IMR-90 (cell line): ENCODE results near the gene FN3KRP. TPM values are rescaled to one million over a fixed set of nuclear protein-coding genes. Genes with fewer than 3 reads are reported as not detected.

Source experiments
- ATAC-seq: fragments of 200-7000 bp; cut with Tn5 transposase; 2 replicates; pipeline ENCODE4 v1.9.1; 2020; ENCODE audit warnings: low read depth, mild to moderate bottlenecking, moderate library complexity
- BruUV-seq: library from RNA; stranded (reverse); fragments of 400-500 nt; replicated peaks from 2 replicates; lab custom pipeline; 2021; lab: Mats Ljungman, UMichigan
- CTCF ChIA-PET: fragments of 300-600 bp; formaldehyde crosslinking; extraction: SDS; loops from one replicate; lab custom pipeline; 2021; ENCODE audit warnings: antibody characterized with exemption; lab: Yijun Ruan, JAX
- POLR2A ChIA-PET: fragments of 300-600 bp; sonication (Branson Sonifier 250); formaldehyde crosslinking; loops from one replicate; lab custom pipeline; 2022; ENCODE audit warnings: antibody characterized with exemption; ENCODE audit not compliant: unreplicated experiment; lab: Charles Lee
- DNase-seq: peaks from one replicate; pipeline ENCODE4 v3.0.0; 2013
- H2AFZ ChIP-seq: replicated peaks from 2 replicates; pipeline ENCODE3; 2013; ENCODE audit warnings: low read length, mild to moderate bottlenecking; ENCODE audit not compliant: poor library complexity
- H2AK5ac ChIP-seq: 2 replicates; pipeline ENCODE4 v1.6.1; 2013; ENCODE audit warnings: low read depth, low read length, inconsistent platforms
- H2AK9ac ChIP-seq: replicated peaks from 2 replicates; pipeline ENCODE3; 2013; ENCODE audit warnings: mild to moderate bottlenecking, low read depth, low read length, moderate library complexity; ENCODE audit not compliant: poor library complexity
- H2BK120ac ChIP-seq: 2 replicates; pipeline ENCODE4 v1.6.1; 2013; ENCODE audit warnings: low read depth, low read length, inconsistent platforms
- H2BK15ac ChIP-seq: 3 replicates; pipeline ENCODE4 v1.6.1; 2013; ENCODE audit warnings: low read depth, low read length, inconsistent platforms
- H2BK20ac ChIP-seq: 2 replicates; pipeline ENCODE4 v1.6.1; 2013; ENCODE audit warnings: low read depth, mild to moderate bottlenecking, inconsistent platforms, low read length, moderate library complexity
- H2BK5ac ChIP-seq: 2 replicates; pipeline ENCODE4 v1.6.1; 2013; ENCODE audit warnings: mild to moderate bottlenecking, low read depth, low read length, inconsistent platforms; ENCODE audit not compliant: poor library complexity, severe bottlenecking
- H3K14ac ChIP-seq: replicated peaks from 2 replicates; pipeline ENCODE4 v1.6.1; 2013; ENCODE audit warnings: low read depth, low read length, inconsistent platforms
- H3K18ac ChIP-seq: 2 replicates; pipeline ENCODE4 v1.6.1; 2013; ENCODE audit warnings: low read depth, low read length, control low read depth
- H3K23ac ChIP-seq: 2 replicates; pipeline ENCODE4 v1.6.1; 2013; ENCODE audit warnings: low read depth, low read length, inconsistent platforms
- H3K27ac ChIP-seq: 2 replicates; pipeline ENCODE4 v1.5.1; 2013; ENCODE audit warnings: mild to moderate bottlenecking, control low read depth, low read length; ENCODE audit not compliant: insufficient read depth
- H3K27me3 ChIP-seq: 2 replicates; pipeline ENCODE4 v1.6.1; 2013; ENCODE audit warnings: low read length; ENCODE audit not compliant: control insufficient read depth, insufficient read depth
- H3K36me3 ChIP-seq: 2 replicates; pipeline ENCODE4 v1.6.1; 2013; ENCODE audit warnings: low read length, mixed read lengths; ENCODE audit not compliant: control insufficient read depth, insufficient read depth
- H3K4ac ChIP-seq: 2 replicates; pipeline ENCODE4 v1.6.1; 2013; ENCODE audit warnings: low read depth, low read length, inconsistent platforms
- H3K4me1 ChIP-seq: 2 replicates; pipeline ENCODE4 v1.6.1; 2013; ENCODE audit warnings: low read length, mixed read lengths; ENCODE audit not compliant: control insufficient read depth, insufficient read depth
- H3K4me2 ChIP-seq: 2 replicates; pipeline ENCODE4 v1.6.1; 2013; ENCODE audit warnings: low read depth, mild to moderate bottlenecking, control low read depth, low read length, moderate library complexity
- H3K4me3 ChIP-seq: 2 replicates; pipeline ENCODE4 v1.5.1; 2013; ENCODE audit warnings: low read depth, mild to moderate bottlenecking, control low read depth, low read length, moderate library complexity; ENCODE audit not compliant: insufficient read depth
- H3K56ac ChIP-seq: 2 replicates; pipeline ENCODE4 v1.6.1; 2013; ENCODE audit warnings: low read length, inconsistent platforms; ENCODE audit not compliant: insufficient read depth; ENCODE audit errors: extremely low read depth
- H3K79me1 ChIP-seq, 2 experiments: 2 replicates each; pipeline ENCODE4 v1.6.1; 2013; ENCODE audit warnings: low read length in 2 of 2, inconsistent platforms in 1 of 2, low read depth in 1 of 2
- H3K9ac ChIP-seq: 2 replicates; pipeline ENCODE4 v1.6.1; 2013; ENCODE audit warnings: low read depth, low read length, control low read depth
- H3K9me1 ChIP-seq: 2 replicates; pipeline ENCODE4 v1.6.1; 2013; ENCODE audit warnings: low read length, inconsistent platforms; ENCODE audit not compliant: insufficient read depth
- H3K9me3 ChIP-seq: 2 replicates; pipeline ENCODE4 v1.6.1; 2013; ENCODE audit warnings: low read length; ENCODE audit not compliant: control insufficient read depth, insufficient read depth
- H4K20me1 ChIP-seq: 2 replicates; pipeline ENCODE4 v1.6.1; 2013; ENCODE audit warnings: low read length, inconsistent platforms; ENCODE audit not compliant: insufficient read depth
- H4K5ac ChIP-seq: 2 replicates; pipeline ENCODE4 v1.6.1; 2013; ENCODE audit warnings: mild to moderate bottlenecking, low read depth, low read length, control low read depth
- H4K8ac ChIP-seq, 2 experiments: 2 replicates each; pipeline ENCODE4 v1.6.1; 2013; ENCODE audit warnings: low read depth in 2 of 2, low read length in 2 of 2, control low read depth in 1 of 2, inconsistent platforms in 1 of 2
- H4K91ac ChIP-seq: 2 replicates; pipeline ENCODE4 v1.6.1; 2013; ENCODE audit warnings: low read depth, low read length, inconsistent platforms; ENCODE audit not compliant: insufficient read depth
- BHLHE40 ChIP-seq: fragments of 150-350 bp; IDR thresholded peaks from 2 replicates; pipeline ENCODE4 v1.6.1; 2016; ENCODE audit warnings: mild to moderate bottlenecking, low read depth, low read length
- CTCF ChIP-seq: conservative IDR thresholded peaks from 2 replicates; pipeline ENCODE4 v1.5.1; 2012; ENCODE audit warnings: mild to moderate bottlenecking, low read depth, low read length, improper control_type of control experiment
- FOS ChIP-seq: fragments of 150-350 bp; IDR thresholded peaks from 2 replicates; pipeline ENCODE4 v1.6.1; 2016; ENCODE audit warnings: low read depth, low read length
- MAFK ChIP-seq: IDR thresholded peaks from 2 replicates; pipeline ENCODE4 v1.6.1; 2012; ENCODE audit warnings: low read depth, low read length, improper control_type of control experiment
- MXI1 ChIP-seq: IDR thresholded peaks from 2 replicates; pipeline ENCODE4 v1.6.1; 2012; ENCODE audit warnings: low read depth, mild to moderate bottlenecking, low read length, moderate library complexity, borderline replicate concordance
- NFE2L2 ChIP-seq: fragments of 150-350 bp; IDR thresholded peaks from 2 replicates; pipeline ENCODE4 v1.6.1; 2016; ENCODE audit warnings: low read depth, mild to moderate bottlenecking, low read length
- RAD21 ChIP-seq: IDR thresholded peaks from 2 replicates; pipeline ENCODE4 v1.6.1; 2012; ENCODE audit warnings: low read length, improper control_type of control experiment
- RCOR1 ChIP-seq: IDR thresholded peaks from 2 replicates; pipeline ENCODE4 v1.6.1; 2012; ENCODE audit warnings: mild to moderate bottlenecking, low read length, improper control_type of control experiment; ENCODE audit not compliant: insufficient replicate concordance
- SMC3 ChIP-seq: fragments of 150-350 bp; IDR thresholded peaks from 2 replicates; pipeline ENCODE4 v1.6.1; 2016; ENCODE audit warnings: low read depth, mild to moderate bottlenecking, antibody characterized with exemption, low read length, moderate library complexity
- WGBS, 2 experiments: methylation state at CpG; one replicate each; pipeline versions ENCODE4 v1.1.5 to v1.1.7; 2013; ENCODE audit warnings: missing lambda C conversion rate in 2 of 2; ENCODE audit not compliant: insufficient read length in 1 of 2; ENCODE audit errors: extremely low coverage in 2 of 2; 5-methylcytosine and 5-hydroxymethylcytosine counted together
- dilution Hi-C: fragments of 300-500 bp; cut with HindIII; formaldehyde crosslinking; loops from one replicate; pipeline ENCODE4 v1.14.3; 2018; ENCODE audit warnings: low sequenced_read_pairs; ENCODE audit not compliant: unreplicated experiment
- in situ Hi-C: fragments of 300-500 bp; cut with MboI; formaldehyde crosslinking; loops from 3 replicates; pipeline ENCODE4 v1.14.3; 2019; ENCODE audit warnings: low sequenced_read_pairs, inconsistent platforms, mixed read lengths
- intact Hi-C: fragments of 100-400 bp; cut with micrococcal nuclease; formaldehyde crosslinking; loops from 2 replicates; pipeline ENCODE4 v1.10.0; 2022
- polyA plus RNA-seq, 3 experiments: library from polyadenylated mRNA; depleted of rRNA; stranded (reverse); fragments of >200 nt; gene quantifications; 2 replicates each; pipeline ENCODE4 v1.2.3, GENCODE V29; 2012; ENCODE audit warnings: low replicate concordance in 1 of 3
- total RNA-seq: library from RNA; depleted of rRNA; stranded (reverse); fragments of >200 nt; gene quantifications from 2 replicates; pipeline ENCODE4 v1.2.3, GENCODE V29; 2012
- TF ChIP-seq, protein P1 (sequence below): fragments of 150-350 bp; IDR thresholded peaks from 2 replicates; pipeline ENCODE4 v1.6.1; 2017; ENCODE audit warnings: mild to moderate bottlenecking, antibody characterized with exemption, low read length, low read depth
- TF ChIP-seq, protein P2 (sequence below): fragments of 150-350 bp; IDR thresholded peaks from 2 replicates; pipeline ENCODE4 v1.6.1; 2016; ENCODE audit warnings: low read depth, mild to moderate bottlenecking, low read length, moderate library complexity, borderline replicate concordance

FN3KRP gene
- total and polyA plus RNA-seq, 2 of the 4 experiments (the other 2 are of a cell fraction): 18.6 to 20.3 TPM

- Histone ChIP-seq H2BK15ac (no peak overlapping the region), H3K9me3 (no peaks in the 10 kb centered on the region), H2BK20ac (no peak overlapping the region), H3K4ac (no peak overlapping the region), H3K56ac (no peak overlapping the region), H2BK5ac (no peak overlapping the region), H4K91ac (no peak overlapping the region), H2AFZ (no peak overlapping the region), H3K4me2 (no peak overlapping the region), H3K9ac (no peak overlapping the region), H3K4me1 (peaks cover 7% of the 10 kb centered on the region), H4K8ac (no peak overlapping the region), H3K27ac (no peak overlapping the region), H4K5ac (no peak overlapping the region), H3K79me1 (peaks cover 3 to 42% of the 10 kb centered on the region in 2 experiments; a peak in 3 of 4 replicates), H3K36me3 (peaks cover 10% of the 10 kb centered on the region), H3K9me1 (peaks cover 3% of the 10 kb centered on the region), H3K18ac (no peak overlapping the region), H2AK5ac (no peak overlapping the region), H2AK9ac (no peak overlapping the region), H3K27me3 (no peaks in the 10 kb centered on the region), H3K23ac (no peak overlapping the region), H4K20me1 (peaks cover 22% of the 10 kb centered on the region), H3K14ac (no peak overlapping the region), H3K4me3 (no peak overlapping the region), H2BK120ac (no peak overlapping the region)
- 99% methylated on average over 8 of the region's 13 CpGs; no CpG with 5 or more reads in 1 of the 2 experiments for WGBS, 2 experiments
- TF ChIP-seq RCOR1 (no peak), MXI1 (no peak), MAFK (no peak), SMC3 (no peak), CTCF (no peak), BHLHE40 (no peak), RAD21 (no peak), FOS (no peak), NFE2L2 (no peak)
- TF ChIP-seq, protein P1, sequence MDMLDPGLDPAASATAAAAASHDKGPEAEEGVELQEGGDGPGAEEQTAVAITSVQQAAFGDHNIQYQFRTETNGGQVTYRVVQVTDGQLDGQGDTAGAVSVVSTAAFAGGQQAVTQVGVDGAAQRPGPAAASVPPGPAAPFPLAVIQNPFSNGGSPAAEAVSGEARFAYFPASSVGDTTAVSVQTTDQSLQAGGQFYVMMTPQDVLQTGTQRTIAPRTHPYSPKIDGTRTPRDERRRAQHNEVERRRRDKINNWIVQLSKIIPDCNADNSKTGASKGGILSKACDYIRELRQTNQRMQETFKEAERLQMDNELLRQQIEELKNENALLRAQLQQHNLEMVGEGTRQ: no peak
- TF ChIP-seq, protein P2, sequence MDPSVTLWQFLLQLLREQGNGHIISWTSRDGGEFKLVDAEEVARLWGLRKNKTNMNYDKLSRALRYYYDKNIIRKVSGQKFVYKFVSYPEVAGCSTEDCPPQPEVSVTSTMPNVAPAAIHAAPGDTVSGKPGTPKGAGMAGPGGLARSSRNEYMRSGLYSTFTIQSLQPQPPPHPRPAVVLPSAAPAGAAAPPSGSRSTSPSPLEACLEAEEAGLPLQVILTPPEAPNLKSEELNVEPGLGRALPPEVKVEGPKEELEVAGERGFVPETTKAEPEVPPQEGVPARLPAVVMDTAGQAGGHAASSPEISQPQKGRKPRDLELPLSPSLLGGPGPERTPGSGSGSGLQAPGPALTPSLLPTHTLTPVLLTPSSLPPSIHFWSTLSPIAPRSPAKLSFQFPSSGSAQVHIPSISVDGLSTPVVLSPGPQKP: no peak
- POLR2A ChIA-PET: no interaction called here
- ATAC-seq (no peak), DNase-seq (no peak)
- CTCF ChIA-PET: interaction anchor here (0.6 to 1.6 kb wide), 2 partner anchors 11 to 16 kb away, joined by 3 read pairs; no protein-coding TSS in a partner anchor
- in situ Hi-C loops: loop anchor here (10.0 kb wide), 1 partner anchor 422 kb away; the partner anchor contains the start of gene TEX19
- dilution Hi-C loops: no loop called here
- no TSS peak for BruUV-seq
- intact Hi-C loops: no loop called here
Observed at GRCh38 chr17:82776454-82776853, 59.9 kb downstream of the FN3KRP start.
